HepG2 (cell line): ENCODE results near the gene DNAJB11. TPM values are rescaled to one million over a fixed set of nuclear protein-coding genes. Genes with fewer than 3 reads are reported as not detected.

Experiments used
- CEBPB ChIP-seq: IDR thresholded peaks from 2 replicates; pipeline ENCODE4 v1.6.1; 2011; ENCODE audit warnings: low read depth, low read length, improper control_type of control experiment, borderline replicate concordance
- GLI4 ChIP-seq: sonication (generic); formaldehyde crosslinking; IDR thresholded peaks from 2 replicates; pipeline ENCODE4 v1.5.1; 2020; ENCODE audit warnings: missing genetic modification reagents, mild to moderate bottlenecking, moderate library complexity, borderline replicate concordance
- MED8 ChIP-seq: sonication (generic); formaldehyde crosslinking; IDR thresholded peaks from 2 replicates; pipeline ENCODE4 v1.8.1; 2023; ENCODE audit warnings: mild to moderate bottlenecking, missing genetic modification reagents; ENCODE audit not compliant: insufficient replicate concordance
- MEF2D ChIP-seq: sonication (generic); formaldehyde crosslinking; IDR thresholded peaks from 2 replicates; pipeline ENCODE4 v1.5.1; 2020; ENCODE audit warnings: mild to moderate bottlenecking, missing genetic modification reagents
- MIER3 ChIP-seq: IDR thresholded peaks from 2 replicates; pipeline ENCODE4 v1.6.1; 2016; ENCODE audit warnings: missing compliant biosample characterization, borderline replicate concordance
- SMC3 ChIP-seq: IDR thresholded peaks from 2 replicates; pipeline ENCODE4 v1.6.1; 2011; ENCODE audit warnings: low read length, improper control_type of control experiment
- ZC3H4 ChIP-seq: sonication (generic); formaldehyde crosslinking; IDR thresholded peaks from 2 replicates; pipeline ENCODE4 v1.4.0; 2020; ENCODE audit warnings: missing genetic modification reagents, borderline replicate concordance
- ZNF274 ChIP-seq: sonication (generic); formaldehyde crosslinking; IDR thresholded peaks from 2 replicates; pipeline ENCODE4 v1.5.1; 2020; ENCODE audit warnings: mild to moderate bottlenecking, missing genetic modification reagents
- ZNF451 ChIP-seq: sonication (generic); formaldehyde crosslinking; IDR thresholded peaks from 2 replicates; pipeline ENCODE4 v1.5.0; 2020; ENCODE audit warnings: mild to moderate bottlenecking, missing genetic modification reagents
- ZNF557 ChIP-seq: sonication (generic); formaldehyde crosslinking; IDR thresholded peaks from 2 replicates; pipeline ENCODE4 v1.4.0; 2020; ENCODE audit warnings: missing genetic modification reagents
- ZNF589 ChIP-seq: sonication (generic); formaldehyde crosslinking; conservative IDR thresholded peaks from 2 replicates; pipeline ENCODE4 v1.8.0; 2022; ENCODE audit warnings: mild to moderate bottlenecking, moderate library complexity, missing genetic modification reagents
- ZNF644 ChIP-seq: IDR thresholded peaks from 2 replicates; pipeline ENCODE4 v1.6.1; 2016; ENCODE audit warnings: low read depth
- ZNF781 ChIP-seq: sonication (generic); formaldehyde crosslinking; IDR thresholded peaks from 2 replicates; pipeline ENCODE4 v1.5.1; 2020; ENCODE audit warnings: borderline replicate concordance, mild to moderate bottlenecking, missing genetic modification reagents; ENCODE audit errors: not compliant biosample characterization
- ZNF878 ChIP-seq: sonication (generic); formaldehyde crosslinking; IDR thresholded peaks from 2 replicates; pipeline ENCODE4 v1.8.1; 2023; ENCODE audit warnings: mild to moderate bottlenecking, missing genetic modification reagents, moderate library complexity
- ZNF883 ChIP-seq: sonication (generic); formaldehyde crosslinking; IDR thresholded peaks from 2 replicates; pipeline ENCODE4 v1.5.1; 2020; ENCODE audit warnings: mild to moderate bottlenecking, missing genetic modification reagents; ENCODE audit errors: not compliant biosample characterization
- polyA plus RNA-seq, 8 experiments: library from polyadenylated mRNA; depleted of rRNA in 3 of 8; stranded (reverse) in 7 of 8; unstranded in 1 of 8; fragments of >200 nt; fragmentation: Illumina TruSeq in 4 of 8; extraction: Trizol in 4 of 8; gene quantifications; 2 replicates each; pipeline versions ENCODE4 v1.2.1 to v1.2.3, GENCODE V29; 2011 to 2016; ENCODE audit warnings: low read depth in 4 of 8, missing spikeins in 1 of 8, mixed read lengths in 1 of 8; ENCODE audit not compliant: insufficient read depth in 1 of 8
- total RNA-seq, 5 experiments: library from RNA; depleted of rRNA; stranded (reverse); fragments of >200 nt; fragmentation: Illumina TruSeq; extraction: Trizol; gene quantifications; 2 replicates each; pipeline ENCODE4 v1.2.3, GENCODE V29; 2016; ENCODE audit warnings: low read depth in 1 of 5
- TF ChIP-seq, protein P1 (sequence below): sonication (generic); formaldehyde crosslinking; IDR thresholded peaks from 2 replicates; pipeline ENCODE4 v1.5.0; 2020; ENCODE audit warnings: missing genetic modification reagents, mild to moderate bottlenecking, borderline replicate concordance
- TF ChIP-seq, protein P2 (sequence below): sonication (generic); formaldehyde crosslinking; IDR thresholded peaks from 2 replicates; pipeline ENCODE4 v1.4.0; 2020; ENCODE audit warnings: missing genetic modification reagents, borderline replicate concordance
- TF ChIP-seq, protein P3 (sequence below): IDR thresholded peaks from 2 replicates; pipeline ENCODE4 v1.6.1; 2016; ENCODE audit warnings: control low read depth
- TF ChIP-seq, protein P4 (sequence below): sonication (generic); formaldehyde crosslinking; IDR thresholded peaks from 2 replicates; pipeline ENCODE4 v1.5.1; 2020; ENCODE audit warnings: missing genetic modification reagents, mild to moderate bottlenecking, borderline replicate concordance
- TF ChIP-seq, protein P5 (sequence below): sonication (generic); formaldehyde crosslinking; IDR thresholded peaks from 2 replicates; pipeline ENCODE4 v1.8.0; 2022; ENCODE audit warnings: mild to moderate bottlenecking, missing genetic modification reagents, moderate library complexity

DNAJB11 gene
- total and polyA plus RNA-seq, 2 of the 13 experiments (the other 11 are each of a cell fraction or from before 2014, with no cell fraction given) = 41.0 to 132 TPM

DNA sequence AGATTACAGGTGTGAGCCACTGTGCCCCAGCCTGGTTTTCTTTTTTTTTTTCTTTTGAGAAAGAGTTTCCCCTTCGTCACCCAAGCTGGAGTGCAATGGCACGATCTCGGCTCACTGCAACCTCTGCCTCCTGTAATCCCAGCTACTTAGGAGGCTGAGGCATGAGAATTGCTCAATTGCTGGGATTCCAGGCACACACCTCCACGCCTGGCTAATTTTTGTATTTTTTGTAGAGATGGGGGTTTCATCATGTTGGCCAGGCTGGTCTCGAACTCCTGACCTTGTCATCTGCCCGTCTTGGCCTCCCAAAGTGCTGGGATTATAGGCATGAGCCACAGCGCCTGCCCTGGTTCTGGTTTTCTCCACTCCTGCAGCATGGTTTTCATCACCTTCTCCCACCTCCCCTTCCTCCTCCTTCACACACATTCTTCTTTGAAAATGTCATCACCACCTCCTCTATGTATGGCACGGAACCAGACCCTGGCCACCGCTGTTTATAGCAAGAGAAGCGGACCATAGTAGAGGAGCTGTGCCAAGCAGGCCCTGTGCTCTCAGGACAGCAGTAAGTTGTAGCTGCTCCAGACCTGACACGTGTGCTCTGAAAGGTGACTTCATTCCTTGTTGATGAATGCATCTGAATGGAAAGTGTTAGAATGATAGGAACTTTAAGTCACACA lies 27.7 kb downstream of the DNAJB11 start (continued):
- TF ChIP-seq, protein P1, sequence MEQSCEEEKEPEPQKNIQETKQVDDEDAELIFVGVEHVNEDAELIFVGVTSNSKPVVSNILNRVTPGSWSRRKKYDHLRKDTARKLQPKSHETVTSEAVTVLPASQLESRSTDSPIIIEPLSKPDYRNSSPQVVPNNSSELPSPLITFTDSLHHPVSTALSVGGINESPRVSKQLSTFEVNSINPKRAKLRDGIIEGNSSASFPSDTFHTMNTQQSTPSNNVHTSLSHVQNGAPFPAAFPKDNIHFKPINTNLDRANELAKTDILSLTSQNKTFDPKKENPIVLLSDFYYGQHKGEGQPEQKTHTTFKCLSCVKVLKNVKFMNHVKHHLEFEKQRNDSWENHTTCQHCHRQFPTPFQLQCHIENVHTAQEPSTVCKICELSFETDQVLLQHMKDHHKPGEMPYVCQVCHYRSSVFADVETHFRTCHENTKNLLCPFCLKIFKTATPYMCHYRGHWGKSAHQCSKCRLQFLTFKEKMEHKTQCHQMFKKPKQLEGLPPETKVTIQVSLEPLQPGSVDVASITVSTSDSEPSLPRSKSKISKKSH (CRISPR knock-in tag) = no peak
- TF ChIP-seq ZNF274 (CRISPR knock-in tag) (no peak), ZNF644 (CRISPR knock-in tag) (0 out of 2 replicates have a peak, but pooled peaks have one; percentile 12), ZNF781 (CRISPR knock-in tag) (no peak), ZNF557 (no peak), ZNF589 (CRISPR knock-in tag) (no peak), ZC3H4 (no peak), MIER3 (CRISPR knock-in tag) (peak; percentile 43; the same call in 1 of the 2 replicates), ZNF451 (no peak), GLI4 (CRISPR knock-in tag) (no peak), MEF2D (CRISPR knock-in tag) (no peak; the same call in 1 of the 2 replicates), CEBPB (no peak), ZNF878 (CRISPR knock-in tag) (0 out of 2 replicates have a peak, but pooled peaks have one; percentile 14), SMC3 (no peak), MED8 (CRISPR knock-in tag) (no peak), ZNF883 (no peak)
- TF ChIP-seq, protein P2, sequence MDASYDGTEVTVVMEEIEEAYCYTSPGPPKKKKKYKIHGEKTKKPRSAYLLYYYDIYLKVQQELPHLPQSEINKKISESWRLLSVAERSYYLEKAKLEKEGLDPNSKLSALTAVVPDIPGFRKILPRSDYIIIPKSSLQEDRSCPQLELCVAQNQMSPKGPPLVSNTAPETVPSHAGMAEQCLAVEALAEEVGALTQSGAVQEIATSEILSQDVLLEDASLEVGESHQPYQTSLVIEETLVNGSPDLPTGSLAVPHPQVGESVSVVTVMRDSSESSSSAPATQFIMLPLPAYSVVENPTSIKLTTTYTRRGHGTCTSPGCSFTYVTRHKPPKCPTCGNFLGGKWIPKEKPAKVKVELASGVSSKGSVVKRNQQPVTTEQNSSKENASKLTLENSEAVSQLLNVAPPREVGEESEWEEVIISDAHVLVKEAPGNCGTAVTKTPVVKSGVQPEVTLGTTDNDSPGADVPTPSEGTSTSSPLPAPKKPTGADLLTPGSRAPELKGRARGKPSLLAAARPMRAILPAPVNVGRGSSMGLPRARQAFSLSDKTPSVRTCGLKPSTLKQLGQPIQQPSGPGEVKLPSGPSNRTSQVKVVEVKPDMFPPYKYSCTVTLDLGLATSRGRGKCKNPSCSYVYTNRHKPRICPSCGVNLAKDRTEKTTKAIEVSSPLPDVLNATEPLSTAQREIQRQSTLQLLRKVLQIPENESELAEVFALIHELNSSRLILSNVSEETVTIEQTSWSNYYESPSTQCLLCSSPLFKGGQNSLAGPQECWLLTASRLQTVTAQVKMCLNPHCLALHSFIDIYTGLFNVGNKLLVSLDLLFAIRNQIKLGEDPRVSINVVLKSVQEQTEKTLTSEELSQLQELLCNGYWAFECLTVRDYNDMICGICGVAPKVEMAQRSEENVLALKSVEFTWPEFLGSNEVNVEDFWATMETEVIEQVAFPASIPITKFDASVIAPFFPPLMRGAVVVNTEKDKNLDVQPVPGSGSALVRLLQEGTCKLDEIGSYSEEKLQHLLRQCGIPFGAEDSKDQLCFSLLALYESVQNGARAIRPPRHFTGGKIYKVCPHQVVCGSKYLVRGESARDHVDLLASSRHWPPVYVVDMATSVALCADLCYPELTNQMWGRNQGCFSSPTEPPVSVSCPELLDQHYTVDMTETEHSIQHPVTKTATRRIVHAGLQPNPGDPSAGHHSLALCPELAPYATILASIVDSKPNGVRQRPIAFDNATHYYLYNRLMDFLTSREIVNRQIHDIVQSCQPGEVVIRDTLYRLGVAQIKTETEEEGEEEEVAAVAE (CRISPR knock-in tag) = no peak
- TF ChIP-seq, protein P3, sequence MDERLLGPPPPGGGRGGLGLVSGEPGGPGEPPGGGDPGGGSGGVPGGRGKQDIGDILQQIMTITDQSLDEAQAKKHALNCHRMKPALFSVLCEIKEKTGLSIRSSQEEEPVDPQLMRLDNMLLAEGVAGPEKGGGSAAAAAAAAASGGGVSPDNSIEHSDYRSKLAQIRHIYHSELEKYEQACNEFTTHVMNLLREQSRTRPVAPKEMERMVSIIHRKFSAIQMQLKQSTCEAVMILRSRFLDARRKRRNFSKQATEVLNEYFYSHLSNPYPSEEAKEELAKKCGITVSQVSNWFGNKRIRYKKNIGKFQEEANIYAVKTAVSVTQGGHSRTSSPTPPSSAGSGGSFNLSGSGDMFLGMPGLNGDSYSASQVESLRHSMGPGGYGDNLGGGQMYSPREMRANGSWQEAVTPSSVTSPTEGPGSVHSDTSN (CRISPR knock-in tag) = no peak
- TF ChIP-seq, protein P4, sequence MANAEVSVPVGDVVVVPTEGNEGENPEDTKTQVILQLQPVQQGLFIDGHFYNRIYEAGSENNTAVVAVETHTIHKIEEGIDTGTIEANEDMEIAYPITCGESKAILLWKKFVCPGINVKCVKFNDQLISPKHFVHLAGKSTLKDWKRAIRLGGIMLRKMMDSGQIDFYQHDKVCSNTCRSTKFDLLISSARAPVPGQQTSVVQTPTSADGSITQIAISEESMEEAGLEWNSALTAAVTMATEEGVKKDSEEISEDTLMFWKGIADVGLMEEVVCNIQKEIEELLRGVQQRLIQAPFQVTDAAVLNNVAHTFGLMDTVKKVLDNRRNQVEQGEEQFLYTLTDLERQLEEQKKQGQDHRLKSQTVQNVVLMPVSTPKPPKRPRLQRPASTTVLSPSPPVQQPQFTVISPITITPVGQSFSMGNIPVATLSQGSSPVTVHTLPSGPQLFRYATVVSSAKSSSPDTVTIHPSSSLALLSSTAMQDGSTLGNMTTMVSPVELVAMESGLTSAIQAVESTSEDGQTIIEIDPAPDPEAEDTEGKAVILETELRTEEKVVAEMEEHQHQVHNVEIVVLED (CRISPR knock-in tag) = no peak
- TF ChIP-seq, protein P5, sequence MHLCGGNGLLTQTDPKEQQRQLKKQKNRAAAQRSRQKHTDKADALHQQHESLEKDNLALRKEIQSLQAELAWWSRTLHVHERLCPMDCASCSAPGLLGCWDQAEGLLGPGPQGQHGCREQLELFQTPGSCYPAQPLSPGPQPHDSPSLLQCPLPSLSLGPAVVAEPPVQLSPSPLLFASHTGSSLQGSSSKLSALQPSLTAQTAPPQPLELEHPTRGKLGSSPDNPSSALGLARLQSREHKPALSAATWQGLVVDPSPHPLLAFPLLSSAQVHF (CRISPR knock-in tag) = no peak
